HG03108 (cell line): Measurements from ENCODE around the gene OSGEP.

Experiments
- ATAC-seq: cut with Tn5 transposase; IDR thresholded peaks from one replicate; pipeline ENCODE4 v1.9.1; 2021; ENCODE audit warnings: moderate library complexity; ENCODE audit not compliant: unreplicated experiment

The OSGEP gene

DNA sequence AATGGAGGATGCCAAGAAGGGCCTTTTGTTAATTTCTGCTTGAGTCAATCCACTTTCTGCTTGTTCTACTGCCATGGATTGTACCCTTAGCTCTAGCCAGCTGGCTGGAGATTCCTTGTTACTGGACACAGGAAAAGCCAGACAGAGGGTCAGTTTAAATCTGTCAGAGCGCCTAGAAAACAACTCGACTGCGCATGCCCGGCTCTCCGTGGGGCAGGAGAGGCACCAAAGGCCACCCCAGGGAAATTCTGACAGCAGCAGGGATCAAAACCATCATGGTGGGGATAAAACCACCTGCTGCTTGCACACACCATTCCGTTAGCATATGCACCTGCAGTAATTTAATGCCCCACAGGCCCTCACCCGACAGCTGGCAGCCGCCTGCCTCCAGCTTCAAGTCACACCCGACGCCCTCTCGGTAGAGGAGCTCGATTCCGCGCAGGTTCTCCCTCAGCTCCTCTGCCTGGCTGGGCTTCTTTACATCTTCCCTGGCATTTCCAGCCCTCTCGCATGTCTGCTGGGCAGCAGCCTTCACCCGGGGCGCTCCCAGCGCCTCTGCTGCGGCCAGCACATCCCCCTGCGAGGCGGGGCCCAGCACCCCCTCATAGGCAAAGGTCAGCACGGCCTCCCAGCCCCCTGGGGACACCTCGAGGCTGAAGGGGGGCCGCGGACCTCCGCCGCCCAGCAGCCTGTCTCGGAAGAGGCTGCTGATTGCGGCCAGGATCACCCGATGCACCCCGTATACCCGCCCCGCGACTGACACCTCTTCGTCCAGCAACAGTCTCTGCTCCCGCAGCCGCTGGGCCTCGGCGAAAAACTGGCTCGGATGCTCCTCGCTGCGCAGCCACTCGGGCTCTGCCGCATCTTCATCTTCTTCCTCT lies 19.7 kb downstream of the OSGEP start:
- ATAC-seq = no peak

DNA sequence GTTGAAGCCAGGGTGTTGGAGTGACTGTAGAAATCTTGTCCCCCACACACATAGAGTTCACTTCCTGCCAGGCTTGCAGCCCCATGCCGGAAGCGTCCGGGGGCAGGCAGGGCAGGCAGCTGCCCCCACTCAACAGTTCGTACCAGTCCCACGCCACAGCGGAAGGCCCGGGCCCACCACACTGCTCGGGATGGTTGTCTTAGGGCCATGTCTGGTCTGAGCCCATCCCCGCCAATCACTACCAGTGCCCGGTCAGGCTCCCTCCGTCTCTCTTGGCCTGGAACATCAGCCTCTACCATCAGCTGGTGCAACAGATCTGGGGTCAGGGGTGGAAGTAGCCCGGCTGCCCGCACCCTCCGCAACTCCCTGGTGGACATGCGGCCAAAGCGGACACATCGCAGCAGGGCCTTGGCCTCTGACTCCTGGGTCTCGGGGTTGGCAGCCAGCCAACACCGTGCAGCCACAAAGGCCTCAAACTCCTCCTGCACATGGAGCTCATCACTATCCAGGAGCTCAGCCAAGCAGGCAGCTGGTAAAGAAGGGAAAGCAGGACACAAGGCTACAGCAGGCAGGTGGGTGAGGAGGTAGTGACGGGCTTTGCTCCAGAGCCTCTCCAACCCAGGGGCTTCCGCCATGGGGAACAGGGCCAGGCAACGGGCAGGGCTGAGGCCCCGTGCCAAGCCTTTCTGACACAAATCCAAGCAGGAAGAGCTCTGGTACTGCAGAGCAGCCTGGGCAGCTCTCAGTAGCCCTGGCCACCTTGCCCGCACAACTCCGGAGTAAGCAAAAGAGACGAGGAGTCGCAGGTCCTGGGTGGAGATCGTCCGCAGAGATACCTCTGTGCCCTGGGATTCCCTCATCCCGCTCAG lies 24.6 kb downstream of the OSGEP start:
- no peak for ATAC-seq

DNA sequence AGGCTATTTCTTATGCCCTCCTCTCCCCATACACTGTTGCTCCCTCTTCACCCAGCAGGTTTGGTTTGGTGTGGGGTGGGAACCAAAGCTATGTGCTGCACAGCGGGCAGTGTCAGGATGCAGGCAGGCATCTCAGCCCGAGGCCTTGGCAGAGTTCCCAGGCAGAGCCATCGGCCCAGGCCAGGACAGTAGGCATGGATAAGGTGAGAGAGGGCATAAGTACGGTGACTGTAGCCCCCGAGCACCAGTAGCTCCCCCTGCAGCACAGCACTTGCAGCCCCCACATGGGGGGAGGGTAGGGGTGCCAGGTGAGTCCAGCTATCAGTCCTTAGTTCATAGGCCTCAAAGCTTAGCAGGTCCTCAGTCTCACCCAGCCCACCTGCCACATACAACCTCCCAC lies 25.8 kb downstream of the OSGEP start:
- no peak for ATAC-seq

DNA sequence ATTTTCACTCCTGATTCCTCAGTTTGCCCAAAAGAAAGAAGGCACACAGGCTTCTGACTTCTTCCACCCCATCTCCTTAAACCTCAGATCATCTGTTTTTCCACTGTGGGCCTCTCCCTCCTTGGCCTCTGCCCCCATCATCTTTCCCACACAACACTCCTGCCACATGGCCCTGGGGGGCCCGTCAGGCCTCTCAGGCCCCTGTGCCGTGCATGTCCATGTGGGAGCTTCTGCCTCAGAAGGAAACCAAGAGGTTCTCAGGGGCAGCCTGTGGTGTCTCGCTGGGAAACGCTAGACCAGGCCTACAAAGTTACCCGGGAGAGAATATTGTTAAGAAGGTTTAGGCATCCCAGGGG lies 26.6 kb downstream of the OSGEP start:
- ATAC-seq = no peak

DNA sequence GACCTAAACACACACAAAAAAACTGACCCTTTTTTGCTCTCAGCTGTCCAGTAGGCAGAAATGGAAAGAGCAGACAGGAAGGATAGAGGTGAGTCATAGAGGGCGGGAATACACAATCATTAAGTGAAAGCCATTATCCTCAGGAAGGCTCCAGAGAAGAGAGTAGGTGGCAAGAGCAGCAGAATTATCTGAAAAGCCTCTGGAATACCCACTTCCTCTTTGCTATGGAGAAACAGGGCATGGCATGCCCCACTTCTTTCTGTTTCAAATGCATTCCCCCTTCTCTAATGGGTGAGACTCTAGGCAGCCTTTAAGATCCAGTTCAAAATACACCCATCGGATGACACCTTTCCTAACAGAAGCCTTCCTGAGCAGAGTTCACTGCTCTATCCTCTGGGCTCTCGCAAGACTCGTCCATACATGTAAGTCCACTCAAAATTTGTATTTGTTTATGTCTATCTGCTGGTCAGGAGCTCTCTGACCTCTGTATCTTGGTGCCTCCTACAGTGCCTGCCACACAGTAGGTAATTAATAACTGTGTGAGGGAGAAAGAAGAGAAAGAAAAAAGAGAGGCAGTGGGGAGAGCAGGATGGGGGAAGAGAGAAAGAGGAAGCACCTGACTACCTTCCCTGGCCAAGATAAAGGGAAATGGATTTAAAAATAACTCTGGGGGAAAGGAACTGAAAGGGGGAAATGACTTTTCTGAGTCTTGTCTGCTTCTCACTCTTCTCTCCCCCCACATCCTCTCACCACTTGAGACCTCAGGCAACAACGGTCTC lies 27.2 kb downstream of the OSGEP start:
- peak; percentile 59 for ATAC-seq

DNA sequence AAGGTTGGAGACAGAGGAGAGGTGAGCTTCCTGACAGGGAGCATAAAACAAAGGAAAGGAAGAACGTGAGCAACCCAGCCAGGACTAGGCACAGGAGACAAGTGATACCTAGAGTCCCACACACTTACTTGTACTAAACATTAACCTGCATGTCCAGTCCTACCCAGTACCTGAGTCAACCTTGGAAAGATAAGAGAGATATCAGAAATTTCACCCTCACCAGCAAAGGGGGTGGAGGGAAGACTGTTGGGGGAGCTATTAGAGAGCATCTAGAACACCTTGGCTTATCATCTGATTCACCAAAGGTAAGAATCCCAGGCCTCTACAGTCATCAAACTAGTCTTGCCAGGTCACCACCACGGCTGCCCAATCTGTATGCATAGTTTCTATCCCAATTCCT lies 29.8 kb downstream of the OSGEP start:
- no peak for ATAC-seq

DNA sequence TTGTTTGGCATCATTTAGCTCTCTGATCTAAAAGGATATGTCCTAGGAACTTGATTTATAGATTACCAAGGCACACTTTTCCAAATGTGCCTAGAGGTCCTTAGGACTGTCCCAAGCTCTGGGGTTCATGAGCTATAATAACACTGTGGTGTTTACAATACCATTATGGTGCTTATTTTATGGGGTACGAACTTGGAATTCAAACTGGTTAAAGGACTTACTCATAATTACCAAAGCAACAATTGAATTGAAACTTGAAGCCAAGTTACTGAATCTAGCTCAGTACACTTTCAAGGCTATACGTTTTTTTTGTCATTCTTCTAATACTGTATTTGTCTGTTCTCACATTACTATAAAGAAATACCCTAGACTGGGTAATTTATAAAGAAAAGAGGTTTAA lies 31.7 kb downstream of the OSGEP start:
- ATAC-seq = no peak

DNA sequence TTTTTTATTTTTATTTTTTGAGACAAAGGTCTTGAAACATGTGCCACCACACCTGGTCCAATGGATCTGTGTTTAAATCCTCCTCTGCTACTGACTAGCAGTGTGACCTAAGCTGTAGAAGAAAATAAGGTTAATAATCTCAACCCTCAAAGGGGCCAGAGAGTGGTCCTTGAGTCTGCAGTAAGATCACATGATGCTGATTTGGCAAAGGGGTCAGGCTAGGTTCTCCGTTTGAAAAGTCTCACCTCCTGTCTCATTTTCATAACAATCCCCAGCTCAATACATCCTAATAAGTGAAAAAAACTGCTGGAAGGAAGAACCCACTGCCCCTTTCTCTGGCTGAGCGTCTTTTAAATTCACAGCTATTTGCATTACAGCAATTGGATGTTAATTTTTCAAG lies 33.3 kb downstream of the OSGEP start:
- ATAC-seq = no peak

DNA sequence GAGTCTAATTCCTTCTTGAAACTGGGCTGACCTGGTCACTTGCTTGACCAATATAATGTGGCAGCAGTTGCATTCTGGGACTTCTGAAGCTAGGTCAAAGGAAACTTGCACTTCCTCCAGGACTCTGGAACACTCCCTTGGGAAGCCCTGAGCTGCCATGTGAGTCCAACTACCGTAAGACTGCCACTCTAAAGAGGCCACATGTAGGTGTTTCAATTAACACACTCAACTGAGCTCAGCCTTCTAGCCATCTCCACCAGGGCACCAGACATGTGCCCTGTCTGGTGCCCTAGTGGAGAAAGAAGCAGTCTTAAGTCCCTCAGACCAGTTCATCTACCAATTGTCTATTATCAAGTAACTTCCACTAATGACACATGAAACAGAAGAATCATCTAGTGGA lies 35.2 kb downstream of the OSGEP start:
- ATAC-seq = no peak

DNA sequence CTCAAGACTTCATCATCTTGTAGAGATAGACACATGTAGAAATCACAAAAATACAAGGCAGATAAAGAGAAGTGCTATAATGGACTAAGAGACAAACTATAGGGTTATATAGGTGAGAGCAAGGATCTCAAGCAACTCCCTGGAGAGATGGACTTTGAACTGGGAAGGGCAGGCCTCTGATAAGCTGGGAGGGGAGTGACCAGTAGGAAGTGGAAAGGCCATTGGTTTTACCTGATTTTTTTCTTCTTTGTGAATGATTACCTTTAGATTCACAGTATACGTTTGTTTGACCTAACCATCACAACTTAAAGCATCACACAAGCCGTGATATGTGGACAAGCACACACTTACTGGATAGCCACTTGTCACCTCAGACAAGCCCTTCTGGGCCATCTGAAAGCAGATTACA lies 36.1 kb downstream of the OSGEP start:
- ATAC-seq = no peak

DNA sequence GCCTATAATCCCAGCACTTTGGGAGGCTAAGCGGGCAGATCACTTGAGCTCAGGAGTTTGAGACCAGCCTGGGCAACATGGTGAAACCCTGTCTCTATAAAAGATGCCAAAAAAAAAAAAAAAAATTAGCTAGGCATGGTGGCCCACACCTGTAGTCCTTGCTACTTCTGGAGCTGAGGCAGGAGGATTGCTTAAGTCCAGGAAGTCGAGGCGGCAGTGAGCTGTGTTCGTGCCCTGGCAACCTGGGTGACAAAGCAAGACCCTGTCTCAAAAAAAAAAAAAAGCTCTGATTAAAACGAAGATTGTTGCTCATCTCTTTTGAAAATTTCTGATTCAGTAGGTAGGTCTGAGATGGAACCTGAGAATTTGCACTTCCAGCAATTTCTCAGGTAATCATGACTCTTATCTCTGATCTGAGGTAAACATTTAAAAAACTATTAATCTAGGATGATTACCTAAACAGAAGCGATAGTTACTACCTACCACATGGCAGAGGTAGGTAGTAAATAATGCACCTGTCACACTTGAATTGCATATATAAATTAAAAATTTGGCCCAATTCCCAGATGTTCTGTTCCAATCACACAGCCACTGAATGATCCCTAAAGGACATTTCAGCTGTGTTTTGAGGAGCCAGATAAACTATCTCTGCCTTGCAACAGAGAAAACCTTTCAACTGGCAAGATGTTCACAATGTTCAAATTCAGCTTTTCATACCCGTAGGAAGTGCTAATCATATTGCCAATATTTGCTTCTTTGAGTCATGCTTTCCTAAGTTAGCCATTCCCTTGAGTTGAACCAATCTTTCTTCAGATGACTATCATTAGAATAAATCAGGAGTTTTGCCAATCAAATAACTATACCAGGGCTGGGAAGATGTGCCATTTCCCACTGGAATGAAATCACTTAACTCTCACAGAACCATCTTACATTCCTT lies 37.1 kb downstream of the OSGEP start:
- ATAC-seq = no peak

DNA sequence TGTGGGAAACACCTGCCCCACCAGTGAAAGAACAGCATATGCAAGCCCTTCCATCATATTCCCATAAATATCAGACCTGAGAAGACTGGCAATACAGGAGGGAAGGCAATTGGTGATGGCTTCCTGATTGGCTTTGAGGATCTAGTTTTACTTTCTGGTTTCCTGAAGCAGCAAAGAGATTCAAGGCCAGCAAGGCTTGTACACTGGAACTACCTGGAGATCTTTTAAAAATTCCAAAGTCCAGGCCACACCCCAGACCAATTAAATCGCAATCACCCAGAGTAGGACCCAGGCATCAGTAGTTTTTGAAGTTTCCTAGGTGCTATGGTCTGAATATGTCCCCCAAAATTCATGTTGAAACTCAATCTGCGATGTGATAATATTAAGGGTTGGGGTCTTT lies 38.4 kb downstream of the OSGEP start:
- no peak for ATAC-seq

DNA sequence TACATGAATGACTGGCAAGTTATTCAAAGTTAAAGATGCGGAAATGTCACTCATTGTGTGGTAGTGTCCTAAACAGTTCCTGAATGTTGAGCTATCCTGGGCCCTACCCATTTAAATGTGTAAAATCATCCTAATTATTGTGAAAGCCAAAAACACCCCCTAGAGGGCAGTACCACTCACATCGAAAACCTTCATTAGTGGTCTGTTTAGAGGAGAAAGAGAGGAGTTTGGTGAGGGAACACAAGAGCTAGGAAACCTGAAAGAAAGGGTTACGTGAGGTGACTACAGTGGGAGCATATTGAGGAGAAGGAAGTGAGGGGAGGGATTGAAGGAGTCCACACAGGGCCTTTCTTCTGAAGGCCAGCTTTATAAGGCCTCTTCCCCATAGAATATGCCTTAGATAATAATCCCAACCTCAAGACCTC lies 38.8 kb downstream of the OSGEP start:
- no peak for ATAC-seq

DNA sequence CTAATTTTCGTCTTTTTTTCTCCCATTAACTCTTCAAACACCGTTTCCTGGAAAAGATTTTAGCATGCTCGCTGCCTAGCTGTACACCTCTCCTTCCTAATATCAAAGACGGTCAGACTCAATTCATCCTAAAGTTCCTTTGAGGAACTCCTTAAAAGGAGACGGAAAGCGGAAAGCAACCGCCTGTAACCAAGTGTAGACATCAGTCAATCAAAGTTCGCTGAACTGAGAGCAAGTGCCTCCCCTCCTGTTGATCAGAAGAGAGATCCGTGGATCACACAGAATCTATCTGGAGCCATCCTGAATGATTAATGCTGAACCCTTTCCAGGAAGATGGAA lies 40.9 kb downstream of the OSGEP start:
- ATAC-seq = peak; percentile 34

DNA sequence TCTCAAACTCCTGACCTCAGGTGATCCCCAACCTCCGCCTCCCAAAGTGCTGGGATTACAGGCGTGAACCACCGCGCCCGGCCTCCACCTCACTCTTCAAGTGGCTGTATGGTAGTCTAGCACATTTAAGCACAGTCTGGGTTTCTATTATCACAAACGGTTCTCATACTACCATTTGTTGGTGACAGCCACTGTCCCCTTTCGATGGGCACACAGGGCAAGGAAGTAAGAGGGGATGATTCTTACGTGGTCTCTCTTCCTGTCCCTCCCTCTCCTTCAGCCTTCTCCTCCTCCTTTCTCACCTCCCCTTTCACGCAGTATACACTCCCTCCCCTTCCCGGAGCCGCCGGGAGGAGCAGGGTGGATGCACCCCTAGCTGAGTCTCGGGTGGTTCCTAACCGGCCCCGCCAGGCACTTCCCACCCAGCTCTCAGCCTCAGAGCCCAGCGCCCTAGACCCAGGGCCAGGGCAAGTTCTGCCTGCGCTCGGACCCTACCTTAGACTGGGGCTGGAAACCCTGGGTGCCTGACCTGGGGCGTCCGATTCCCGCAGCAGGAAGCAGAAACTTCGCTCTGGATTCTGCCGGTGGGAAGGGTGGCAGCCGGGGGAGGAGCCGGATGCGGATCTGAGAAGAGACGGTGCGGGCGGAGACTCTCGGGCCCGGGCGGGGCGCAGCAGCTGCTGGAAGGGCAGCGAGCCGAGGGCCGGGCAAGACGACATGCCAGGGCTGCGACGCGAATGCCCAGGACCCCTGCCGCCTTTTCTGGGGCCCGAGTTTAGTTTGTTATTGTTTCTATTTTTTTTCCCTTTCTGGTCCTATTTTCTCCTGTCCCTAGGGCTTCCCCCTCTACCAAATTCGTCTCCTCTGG lies 41.5 kb downstream of the OSGEP start, which contains the start of gene TEP1:
TSS of gene TEP1 (minus strand) at position 626 of the 868 bp plus-strand sequence. CDS start 5,062 bp downstream, outside the sequence.
- peak; percentile 60 for ATAC-seq

DNA sequence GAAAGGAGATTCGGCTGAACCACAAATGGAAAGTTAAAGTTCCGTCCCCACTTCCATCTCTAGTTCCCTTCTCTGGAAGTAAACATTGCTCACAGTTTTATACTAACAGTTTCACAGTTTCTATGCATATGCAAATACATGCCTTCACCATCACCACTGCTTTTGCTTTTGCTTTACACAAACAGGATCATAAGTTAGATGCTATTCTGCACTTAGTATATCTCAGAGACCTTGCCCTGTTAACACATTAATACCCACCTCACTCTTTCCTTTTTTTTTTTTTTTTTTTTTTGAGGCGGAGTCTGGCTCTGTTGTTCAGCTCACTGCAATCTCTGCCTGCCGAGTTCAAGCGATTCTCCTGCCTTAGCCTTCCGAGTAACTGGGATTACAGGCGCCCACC lies 42.2 kb downstream of the OSGEP start:
- peak; percentile 53 for ATAC-seq

DNA sequence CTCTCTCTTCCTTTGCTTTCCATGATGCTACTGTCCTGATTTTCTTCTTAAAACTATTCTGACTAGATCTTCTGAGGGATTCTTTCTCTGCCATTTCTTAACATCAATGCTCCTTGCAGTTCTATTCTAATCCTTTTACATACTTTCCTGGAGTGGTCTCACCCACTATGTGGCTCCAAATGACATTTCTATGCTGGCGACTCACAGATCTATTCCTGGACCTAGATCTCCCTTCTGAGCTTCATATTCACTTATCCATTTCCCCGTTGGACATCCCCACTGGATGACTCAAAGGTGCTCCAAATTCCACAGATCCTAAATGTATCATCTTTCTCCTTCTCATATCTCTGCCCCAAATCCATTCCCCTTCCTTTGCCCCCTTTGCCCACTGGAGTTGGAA lies 45.4 kb downstream of the OSGEP start:
- no peak for ATAC-seq

DNA sequence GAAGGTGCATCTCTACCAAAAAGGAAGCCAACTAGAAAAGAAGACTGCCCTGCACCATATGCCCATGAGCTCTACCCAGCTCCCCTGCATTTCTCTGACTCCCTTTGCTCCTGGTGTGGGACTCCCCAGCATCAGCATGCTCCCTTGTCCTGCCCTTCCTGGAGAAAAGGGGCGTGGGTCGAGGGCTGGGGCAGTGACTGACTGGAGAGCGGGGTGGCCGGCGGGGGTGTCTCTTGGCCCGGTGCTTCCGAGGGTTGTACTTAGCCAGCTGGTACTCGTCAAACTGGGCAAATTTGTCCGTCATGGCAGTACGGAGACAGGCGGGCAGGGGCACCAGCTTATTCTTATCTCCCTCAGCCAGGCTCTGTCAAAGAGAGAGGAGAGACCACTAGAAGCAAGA lies 51.1 kb downstream of the OSGEP start:
- ATAC-seq = no peak

DNA sequence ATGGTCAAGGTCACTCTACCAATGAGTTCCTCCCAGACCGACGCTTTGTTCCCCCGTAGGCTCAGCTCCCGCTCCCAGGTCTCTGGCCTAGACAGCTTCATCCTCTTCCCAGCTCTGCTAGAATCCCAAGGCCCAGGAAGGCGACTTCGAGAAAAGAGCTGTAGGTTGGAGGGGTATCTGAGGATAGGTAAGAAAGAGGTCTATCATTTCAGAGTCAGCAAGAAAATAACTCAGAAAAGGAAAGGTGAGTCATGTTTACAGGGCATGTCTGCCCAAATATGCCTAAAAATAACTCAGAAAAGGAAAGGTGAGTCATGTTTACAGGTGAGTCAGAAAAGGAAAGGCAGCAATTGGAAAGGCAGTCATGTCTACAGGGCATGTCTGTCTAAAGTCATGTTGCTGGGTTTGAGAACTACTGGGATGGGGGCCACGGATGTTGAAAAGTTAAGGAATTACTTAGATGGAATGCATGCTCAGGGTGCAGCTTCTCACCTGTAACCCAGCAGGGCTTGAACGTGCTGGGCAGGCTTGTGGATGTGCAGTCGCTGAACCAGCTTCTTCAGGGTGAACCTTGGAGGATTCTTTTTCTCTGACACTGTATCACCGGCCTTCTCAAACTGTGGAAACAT lies 53.5 kb downstream of the OSGEP start:
- no peak for ATAC-seq
